ENCODE results near the gene MRPS18A. TPM values are rescaled to one million over a fixed set of nuclear protein-coding genes. Genes with fewer than 3 reads are reported as not detected.

Gene MRPS18A
- total and polyA plus RNA-seq, 4 donors = 36.4 to 48.4 (median 38.5) TPM

GRCh38 chr6:43669922-43670622 is 17.5 kb downstream of the MRPS18A start:
- Histone ChIP-seq H3K27me3 (ENCODE audit: control insufficient read depth in 3 of 3, insufficient read depth in 3 of 3, low read length in 2 of 3) (no peaks in the 10 kb centered on the region), H3K36me3 (ENCODE audit: control insufficient read depth in 4 of 4, insufficient read depth in 4 of 4, low read length in 4 of 4) (peaks cover 8 to 34% (median 22%) of the 10 kb centered on the region in 4 donors), H3K27ac (ENCODE audit: low read depth in 1 of 2, low read length in 1 of 2) (peak overlapping the region in 1 of 2 donors; percentile 43), H3K9me3 (ENCODE audit: control insufficient read depth in 4 of 4, insufficient read depth in 3 of 4, low read length in 3 of 4) (no peaks in the 10 kb centered on the region), H3K4me1 (ENCODE audit: control insufficient read depth in 5 of 5, insufficient read depth in 5 of 5, low read length in 5 of 5) (peaks cover 2 to 79% (median 37%) of the 10 kb centered on the region in 5 donors), H3K4me3 (no peak overlapping the region), H3K9ac (ENCODE audit: insufficient read depth in 1 of 2, low read length in 2 of 2) (no peak overlapping the region)
- no peak for TF ChIP-seq CTCF (IDR thresholded peaks at IDR 0.05; ENCODE audit: control extremely low read depth, extremely low read depth)
- 75 to 91% methylated on average over 6 of the region's 6 CpGs for WGBS, 2 donors
- DNase-seq (peak in 2 of 3 donors; percentile 40 to 57), ATAC-seq (ENCODE audit: insufficient read depth, low FRiP score) (no peak)

GRCh38 chr6:43669050-43669921 is 18.3 kb downstream of the MRPS18A start:
- Histone ChIP-seq H3K27ac (ENCODE audit: low read depth in 1 of 2, low read length in 1 of 2) (peak overlapping the region in 1 of 2 donors; percentile 43), H3K36me3 (ENCODE audit: control insufficient read depth in 4 of 4, insufficient read depth in 4 of 4, low read length in 4 of 4) (peaks cover 5 to 27% (median 19%) of the 10 kb centered on the region in 4 donors), H3K9ac (ENCODE audit: insufficient read depth in 1 of 2, low read length in 2 of 2) (no peak overlapping the region), H3K4me3 (no peak overlapping the region), H3K4me1 (ENCODE audit: control insufficient read depth in 5 of 5, insufficient read depth in 5 of 5, low read length in 5 of 5) (peaks cover 2 to 71% (median 37%) of the 10 kb centered on the region in 5 donors), H3K27me3 (ENCODE audit: control insufficient read depth in 3 of 3, insufficient read depth in 3 of 3, low read length in 2 of 3) (no peaks in the 10 kb centered on the region), H3K9me3 (ENCODE audit: control insufficient read depth in 4 of 4, insufficient read depth in 3 of 4, low read length in 3 of 4) (no peaks in the 10 kb centered on the region)
- no peak for TF ChIP-seq CTCF (IDR thresholded peaks at IDR 0.05; ENCODE audit: control extremely low read depth, extremely low read depth)
- WGBS, 2 donors = 67 to 84% methylated on average over 15 of the region's 15 CpGs
- DNase-seq = peak; percentile 28 to 70 (median 59)
- no peak for ATAC-seq (ENCODE audit: insufficient read depth, low FRiP score)

- peak; percentile 61 for ATAC-seq (ENCODE audit: insufficient read depth, low FRiP score)
- Histone ChIP-seq H3K36me3 (ENCODE audit: control insufficient read depth in 4 of 4, insufficient read depth in 4 of 4, low read length in 4 of 4) (peaks cover 0 to 21% (median 17%) of the 10 kb centered on the region in 4 donors), H3K4me3 (no peak overlapping the region), H3K9me3 (ENCODE audit: control insufficient read depth in 4 of 4, insufficient read depth in 3 of 4, low read length in 3 of 4) (no peaks in the 10 kb centered on the region), H3K9ac (ENCODE audit: insufficient read depth in 1 of 2, low read length in 2 of 2) (peak overlapping the region in 1 of 2 donors; percentile 29), H3K27ac (ENCODE audit: low read depth in 1 of 2, low read length in 1 of 2) (peak overlapping the region in 1 of 2 donors; percentile 29), H3K27me3 (ENCODE audit: control insufficient read depth in 3 of 3, insufficient read depth in 3 of 3, low read length in 2 of 3) (no peaks in the 10 kb centered on the region), H3K4me1 (ENCODE audit: control insufficient read depth in 5 of 5, insufficient read depth in 5 of 5, low read length in 5 of 5) (peaks cover 2 to 63% (median 32%) of the 10 kb centered on the region in 5 donors)
- peak; percentile 82 to 93 (median 90) for DNase-seq
- TF ChIP-seq CTCF (IDR thresholded peaks at IDR 0.05; ENCODE audit: control extremely low read depth, extremely low read depth) = peak; percentile 31
- WGBS, 2 donors = 26 to 32% methylated on average over 16 to 17 of the region's 17 CpGs
Observed at GRCh38 chr6:43668151-43669028, 19.2 kb downstream of the MRPS18A start.
